Raji (cell line): ENCODE data around the gene PSMC4.

Experiments used
- POLR2A ChIP-seq: IDR thresholded peaks from 2 replicates; pipeline ENCODE4 v1.6.1; 2011; ENCODE audit warnings: low read depth, low read length, control low read depth; ENCODE audit not compliant: insufficient read depth

PSMC4 gene

GRCh38 chr19:39939556-39939955 is 31.4 kb upstream of the PSMC4 start:
- TF ChIP-seq POLR2A, result no peak

GRCh38 chr19:39940221-39940833 is 30.6 kb upstream of the PSMC4 start:
- no peak for TF ChIP-seq POLR2A

GRCh38 chr19:39941151-39941550 is 29.8 kb upstream of the PSMC4 start:
- TF ChIP-seq POLR2A, result no peak

- TF ChIP-seq POLR2A, result peak; percentile 29; the same call in 1 of the 2 replicates
Observed at GRCh38 chr19:39941615-39942365, 29.2 kb upstream of the PSMC4 start.

- TF ChIP-seq POLR2A, result no peak
Observed at GRCh38 chr19:39942366-39942730, 28.6 kb upstream of the PSMC4 start.

- no peak for TF ChIP-seq POLR2A
Observed at GRCh38 chr19:39943586-39943985, 27.4 kb upstream of the PSMC4 start.

GRCh38 chr19:39946532-39946931 is 24.4 kb upstream of the PSMC4 start:
- TF ChIP-seq POLR2A, result no peak

GRCh38 chr19:39949026-39949747 is 21.8 kb upstream of the PSMC4 start:
- no peak for TF ChIP-seq POLR2A

GRCh38 chr19:39951065-39951650 is 19.8 kb upstream of the PSMC4 start:
- no peak for TF ChIP-seq POLR2A

- no peak for TF ChIP-seq POLR2A
Observed at GRCh38 chr19:39951686-39952085, 19.3 kb upstream of the PSMC4 start.

- TF ChIP-seq POLR2A, result 0 out of 2 replicates have a peak, but pooled peaks have one; percentile 20
Observed at GRCh38 chr19:39953915-39954314, 17.1 kb upstream of the PSMC4 start.

GRCh38 chr19:39963898-39964297 is 7.1 kb upstream of the PSMC4 start:
- TF ChIP-seq POLR2A, result no peak

GRCh38 chr19:39966617-39967016 is 4.3 kb upstream of the PSMC4 start:
- no peak for TF ChIP-seq POLR2A

- no peak for TF ChIP-seq POLR2A
Observed at GRCh38 chr19:39967561-39967960, 3.4 kb upstream of the PSMC4 start.

GRCh38 chr19:39968789-39969188 is 2.2 kb upstream of the PSMC4 start:
- no peak for TF ChIP-seq POLR2A

- no peak for TF ChIP-seq POLR2A
Observed at GRCh38 chr19:39969266-39969665, 1.7 kb upstream of the PSMC4 start.
